ENCODE results near the gene KIAA1671.

DNA sequence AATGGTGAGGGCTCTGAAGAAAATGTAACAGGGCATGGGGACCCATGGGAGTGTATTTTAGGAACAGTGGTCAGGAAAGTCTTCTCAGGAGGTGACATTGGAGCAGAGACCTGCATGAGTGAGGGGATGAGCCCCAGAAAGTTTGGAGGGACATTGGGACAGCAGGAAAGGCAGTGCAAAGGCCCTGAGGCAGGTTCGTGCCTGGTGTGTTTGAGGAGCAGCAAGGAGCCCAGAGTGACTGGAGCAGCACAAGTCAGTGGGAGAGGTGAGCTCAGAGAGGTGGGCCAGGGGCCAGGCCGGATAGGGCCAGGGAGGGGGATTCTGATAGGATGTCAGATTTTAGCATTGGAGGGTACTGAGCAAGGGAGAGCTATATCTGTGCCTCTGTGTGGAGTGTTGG is 167.1 kb downstream of the KIAA1671 start:
- TF ChIP-seq, protein P1, sequence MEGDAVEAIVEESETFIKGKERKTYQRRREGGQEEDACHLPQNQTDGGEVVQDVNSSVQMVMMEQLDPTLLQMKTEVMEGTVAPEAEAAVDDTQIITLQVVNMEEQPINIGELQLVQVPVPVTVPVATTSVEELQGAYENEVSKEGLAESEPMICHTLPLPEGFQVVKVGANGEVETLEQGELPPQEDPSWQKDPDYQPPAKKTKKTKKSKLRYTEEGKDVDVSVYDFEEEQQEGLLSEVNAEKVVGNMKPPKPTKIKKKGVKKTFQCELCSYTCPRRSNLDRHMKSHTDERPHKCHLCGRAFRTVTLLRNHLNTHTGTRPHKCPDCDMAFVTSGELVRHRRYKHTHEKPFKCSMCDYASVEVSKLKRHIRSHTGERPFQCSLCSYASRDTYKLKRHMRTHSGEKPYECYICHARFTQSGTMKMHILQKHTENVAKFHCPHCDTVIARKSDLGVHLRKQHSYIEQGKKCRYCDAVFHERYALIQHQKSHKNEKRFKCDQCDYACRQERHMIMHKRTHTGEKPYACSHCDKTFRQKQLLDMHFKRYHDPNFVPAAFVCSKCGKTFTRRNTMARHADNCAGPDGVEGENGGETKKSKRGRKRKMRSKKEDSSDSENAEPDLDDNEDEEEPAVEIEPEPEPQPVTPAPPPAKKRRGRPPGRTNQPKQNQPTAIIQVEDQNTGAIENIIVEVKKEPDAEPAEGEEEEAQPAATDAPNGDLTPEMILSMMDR (conservative IDR thresholded peaks at IDR 0.05; ENCODE audit: low read length): no peak
- no peak for TF ChIP-seq EZH2phosphoT487 (IDR thresholded peaks at IDR 0.05; ENCODE audit: borderline replicate concordance)

All from Loucy (cell line).